Measurements from ENCODE around the gene DHRS2.
A peak's percentile ranks its signal among the peaks of the same experiment; 100 is the strongest.

Gene DHRS2

DNA sequence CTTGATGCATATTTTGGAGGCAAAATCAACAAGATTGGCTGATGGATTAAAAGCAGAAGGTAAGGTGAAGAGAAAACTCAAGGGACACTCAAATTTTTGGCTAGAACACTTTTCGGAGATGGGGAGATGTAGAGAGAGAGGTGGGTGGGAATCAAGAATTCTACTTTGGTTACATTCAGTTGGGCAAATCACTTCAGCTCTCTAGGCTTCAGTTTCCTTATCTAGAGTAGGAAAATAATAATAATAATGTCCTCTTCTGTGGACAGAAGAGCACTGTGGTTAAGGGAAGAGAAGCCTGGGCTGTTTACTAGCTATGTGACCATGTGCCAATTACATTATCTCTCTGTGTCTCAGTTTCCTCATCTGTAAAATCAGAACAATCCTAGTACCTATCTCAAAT, 23.4 kb upstream of the DHRS2 start:
- no peak for DNase-seq (ENCODE audit: low spot score)

DNA sequence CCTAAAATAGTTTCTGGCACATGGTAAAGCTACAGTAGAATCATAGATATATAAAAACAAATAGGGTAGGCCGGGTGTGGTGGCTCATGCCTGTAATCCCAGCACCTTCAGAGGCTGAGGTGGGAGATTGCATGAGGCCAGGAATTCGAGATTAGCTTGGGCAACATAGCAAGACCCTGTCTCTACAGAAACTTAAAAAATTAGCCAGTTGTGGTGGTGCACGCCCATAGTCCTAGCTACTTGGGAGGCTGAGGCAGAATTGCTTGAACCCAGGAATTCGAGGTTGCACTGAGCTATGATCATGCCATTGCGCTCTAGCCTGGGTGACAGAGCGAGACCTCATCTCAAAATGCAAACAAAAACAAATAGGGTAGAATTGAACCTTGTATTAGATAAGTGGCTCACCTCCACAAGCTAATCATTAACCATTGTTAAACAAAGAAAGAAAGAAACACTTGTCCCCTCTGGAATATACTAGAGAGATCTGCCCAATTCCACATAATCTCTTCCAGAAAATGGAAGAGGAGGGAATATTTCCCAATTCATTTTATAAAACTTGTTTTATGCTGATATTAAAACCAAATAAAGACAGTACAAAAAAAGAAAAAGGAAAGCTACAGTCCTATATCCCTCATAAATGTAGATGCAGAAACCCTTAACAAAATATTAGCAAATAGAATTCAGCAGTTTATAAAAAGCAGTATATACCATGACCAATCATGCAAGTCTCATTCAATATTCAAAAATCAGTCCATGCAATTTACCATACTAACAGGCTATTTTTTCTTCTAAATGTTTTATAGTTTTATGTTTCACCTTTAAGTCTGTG, 22.7 kb upstream of the DHRS2 start:
- no peak for DNase-seq (ENCODE audit: low spot score)

DNA sequence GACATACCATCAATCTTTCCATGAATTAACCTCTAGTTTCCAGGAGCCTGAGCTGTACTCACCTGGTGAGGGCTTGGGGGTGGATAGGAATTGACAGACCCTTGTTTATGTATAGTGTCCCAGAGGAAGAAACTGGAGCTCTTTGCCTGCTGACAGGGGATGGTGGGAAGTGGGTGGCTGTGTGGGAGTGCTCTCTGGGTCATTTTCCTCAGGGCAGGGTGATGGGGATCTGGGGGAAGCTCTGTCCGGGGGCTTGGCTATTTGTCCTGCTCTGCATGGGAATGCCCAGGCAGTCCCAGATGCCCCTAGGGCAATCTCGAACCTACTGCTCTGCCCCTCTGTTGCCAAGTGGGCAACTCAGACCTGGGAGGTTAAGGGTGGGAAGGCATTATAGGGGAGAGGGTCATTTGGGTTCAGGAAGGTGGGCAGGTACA, 21.8 kb upstream of the DHRS2 start:
- no peak for DNase-seq (ENCODE audit: low spot score)

DNA sequence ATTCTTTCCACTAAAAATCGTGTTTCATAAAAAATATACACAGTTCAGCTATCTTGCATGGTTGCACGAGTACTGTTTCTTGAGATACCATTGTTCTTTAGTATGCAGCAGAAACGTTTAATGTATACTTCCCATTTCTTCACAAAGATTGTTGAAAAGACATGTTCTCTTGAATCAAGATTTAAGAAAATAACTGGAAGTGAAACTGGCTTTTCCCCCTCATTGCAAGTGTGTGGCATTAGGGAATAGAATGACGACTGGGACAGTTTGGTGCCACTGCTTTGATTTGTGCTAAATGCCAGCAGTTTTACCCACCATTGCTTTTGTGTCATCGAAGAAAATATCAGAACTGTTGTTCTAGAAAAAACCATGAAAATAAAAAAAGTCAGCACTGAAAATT, 20.3 kb upstream of the DHRS2 start:
- no peak for DNase-seq (ENCODE audit: low spot score)

DNA sequence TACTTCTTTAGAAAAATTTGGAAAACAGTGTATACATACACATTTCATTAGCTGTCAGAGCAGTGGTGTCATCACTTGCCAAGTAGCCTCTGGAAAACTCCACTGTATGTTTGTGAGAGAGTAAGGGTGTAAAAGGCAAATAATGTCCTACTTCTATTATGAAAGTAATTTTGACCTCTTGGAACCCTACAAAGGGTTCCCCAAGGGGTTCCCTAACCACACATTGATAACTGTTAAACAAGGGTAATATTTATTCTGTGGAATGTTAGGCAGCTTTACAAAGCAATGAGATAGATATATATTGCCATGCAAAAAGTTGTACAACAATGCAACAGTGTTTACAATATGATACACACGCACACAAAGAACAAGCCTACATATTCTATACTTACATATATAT, 18.6 kb upstream of the DHRS2 start:
- no peak for DNase-seq (ENCODE audit: low spot score)

DNA sequence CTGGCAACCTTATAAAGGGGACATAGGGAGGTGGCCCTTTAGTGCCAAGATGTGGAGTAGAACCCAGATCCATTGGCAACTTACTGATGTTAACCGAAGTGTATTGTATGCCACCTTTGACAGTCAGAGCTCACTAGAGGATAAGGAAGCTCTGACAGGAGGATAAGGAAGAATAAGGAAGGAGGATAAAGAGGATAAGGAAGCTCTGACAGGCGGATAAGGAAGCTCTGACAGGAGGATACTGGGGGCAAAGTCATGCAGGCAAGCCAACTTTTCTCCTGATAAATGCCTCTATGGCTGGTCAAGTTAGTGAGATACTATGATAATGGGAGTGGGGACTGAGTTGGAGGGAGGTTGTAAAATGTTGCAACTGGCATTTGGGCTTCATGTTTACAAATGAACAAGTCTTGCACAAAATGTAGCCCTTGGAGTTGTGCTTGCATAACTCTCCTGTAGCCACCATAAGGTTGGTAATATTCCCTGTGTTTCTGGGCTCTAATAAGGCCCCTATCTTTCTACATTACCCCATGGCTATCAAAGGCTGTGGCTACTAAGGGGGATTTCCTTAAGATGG, 17.7 kb upstream of the DHRS2 start:
- no peak for DNase-seq (ENCODE audit: low spot score)

DNA sequence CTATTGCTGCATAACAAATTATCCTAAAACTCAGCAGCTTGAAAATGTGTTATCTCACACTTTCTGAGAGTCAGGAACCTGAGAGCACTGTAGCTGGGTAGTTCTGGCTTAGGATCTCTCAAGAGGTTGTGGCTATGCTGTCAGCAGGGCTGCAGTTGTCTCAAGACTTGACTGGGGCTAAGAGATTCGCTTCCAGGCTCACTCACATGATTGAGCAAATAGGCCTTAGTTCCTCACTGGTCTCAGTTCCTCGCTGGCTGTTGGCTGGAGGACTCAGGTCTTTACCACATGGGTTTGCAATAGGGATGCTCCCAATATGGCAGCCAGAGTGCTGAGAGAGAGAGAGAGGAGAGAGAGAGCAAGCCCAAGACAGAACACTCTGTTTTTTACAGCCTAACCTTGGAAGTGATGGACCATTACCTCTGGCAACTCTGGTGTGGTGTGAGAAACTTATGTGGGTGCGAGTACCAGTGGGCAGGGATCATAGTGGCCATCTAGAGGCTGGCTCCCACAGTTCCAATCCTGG, 15.9 kb upstream of the DHRS2 start:
- DNase-seq (ENCODE audit: low spot score), result no peak

DNA sequence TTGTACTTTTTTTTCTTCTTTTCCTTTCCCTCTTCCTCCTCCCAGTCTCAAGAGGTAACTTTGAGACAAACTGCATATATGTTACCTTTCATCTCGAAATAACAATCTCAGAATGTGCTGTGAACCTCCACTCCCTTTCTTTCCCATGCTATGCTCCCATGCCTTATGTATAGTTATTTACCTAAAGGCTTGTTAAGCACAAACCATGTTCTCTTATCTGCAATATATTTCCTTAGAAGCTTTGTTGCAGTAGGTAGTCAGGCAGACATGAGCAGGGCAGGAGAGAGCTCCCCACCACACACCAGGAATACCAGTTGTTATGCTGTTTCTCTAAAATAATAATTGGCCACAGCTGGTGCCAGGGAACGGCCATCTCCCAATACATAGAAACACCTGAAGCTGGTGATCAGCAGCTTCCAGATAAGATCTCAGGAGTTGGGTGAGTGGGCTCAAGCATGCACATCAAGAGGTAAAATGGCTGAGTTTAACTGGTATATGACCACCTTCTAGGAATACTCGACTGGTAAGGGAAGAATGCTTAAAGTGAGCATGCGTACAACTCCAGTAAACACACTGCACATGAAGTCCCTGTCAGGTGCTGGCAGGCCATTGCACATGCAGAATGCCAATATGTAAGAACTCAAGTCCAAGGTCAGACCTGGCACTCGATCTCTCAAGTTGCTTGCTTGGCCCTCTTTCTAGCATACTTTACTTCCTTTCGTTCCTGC, 14.8 kb upstream of the DHRS2 start:
- DNase-seq (ENCODE audit: low spot score), result no peak

DNA sequence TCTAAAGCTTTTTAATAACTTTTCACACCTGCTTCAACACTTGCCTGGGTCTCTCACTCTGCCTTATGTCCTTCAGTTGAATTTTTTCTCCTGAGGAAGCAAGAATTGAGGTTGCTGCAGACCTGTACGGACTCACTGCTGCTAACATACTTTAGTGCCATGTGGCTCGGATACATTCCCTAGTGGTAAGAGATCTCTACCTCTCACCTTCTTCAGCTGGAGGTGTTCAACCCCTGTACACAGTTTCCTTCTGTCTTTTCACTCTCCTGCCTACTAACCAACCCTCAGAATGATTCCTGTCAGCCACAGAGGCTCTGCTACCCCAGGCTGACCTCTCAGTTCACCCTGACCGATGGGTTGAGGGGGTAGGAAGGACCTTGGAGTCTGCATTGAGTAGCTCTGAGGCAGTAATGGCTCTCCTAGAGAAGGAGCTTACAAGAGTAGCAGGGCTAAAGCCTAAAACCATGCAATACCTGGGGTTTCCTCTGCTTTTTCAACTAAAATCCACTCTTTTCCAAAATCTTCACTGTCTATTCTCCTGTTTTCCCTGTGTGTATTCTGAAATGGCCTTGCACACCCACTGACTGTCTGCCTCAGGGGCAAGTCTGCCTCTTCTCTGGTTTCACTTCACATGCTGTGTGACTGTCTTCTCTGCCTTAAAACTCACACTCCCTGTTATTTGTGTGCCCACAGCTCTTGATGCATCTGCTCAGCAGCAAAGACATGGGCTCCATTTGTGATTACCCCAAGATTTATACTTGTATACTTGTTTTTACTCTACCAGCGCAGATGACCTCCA, 14.0 kb upstream of the DHRS2 start:
- no peak for DNase-seq (ENCODE audit: low spot score)

DNA sequence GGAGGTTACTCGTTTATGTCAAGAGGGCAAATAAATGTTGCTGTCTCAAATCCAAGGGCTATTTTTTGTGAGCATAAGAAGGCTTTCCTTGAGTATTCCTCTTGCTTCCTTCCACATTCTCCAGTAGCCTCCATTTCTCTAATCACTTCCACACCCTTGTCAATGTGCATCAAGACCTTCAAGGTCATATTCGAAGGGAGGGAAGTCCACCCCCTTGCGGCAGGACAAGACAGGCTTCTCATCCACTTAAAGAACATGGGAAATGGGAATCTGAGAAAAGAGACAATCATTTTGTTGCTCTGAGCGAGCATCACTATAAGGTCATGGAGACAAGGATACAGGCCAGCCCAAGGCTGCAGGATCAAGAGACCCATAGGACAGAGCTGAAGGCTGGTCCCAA, 13.2 kb upstream of the DHRS2 start:
- DNase-seq (ENCODE audit: low spot score), result no peak

DNA sequence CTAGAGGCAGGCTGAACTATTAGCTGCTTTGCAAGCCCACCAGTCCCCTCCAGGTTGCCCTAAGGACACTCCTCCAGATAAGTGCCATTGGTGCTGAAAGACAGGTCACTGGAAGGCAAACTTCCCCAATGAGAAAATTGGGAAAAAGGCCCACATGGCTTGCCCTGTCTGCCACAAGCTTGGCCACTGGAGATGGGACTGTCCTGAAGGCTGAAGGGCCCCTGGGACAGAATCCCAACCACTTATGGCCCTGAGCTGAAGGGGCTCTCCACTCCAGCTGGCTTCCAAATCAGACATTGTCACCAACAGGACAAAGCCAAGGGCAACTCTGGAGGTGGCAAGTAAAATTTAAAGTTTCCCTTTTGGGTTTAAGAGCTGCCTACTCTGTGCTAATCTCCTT, 12.2 kb upstream of the DHRS2 start:
- no peak for DNase-seq (ENCODE audit: low spot score)

DNA sequence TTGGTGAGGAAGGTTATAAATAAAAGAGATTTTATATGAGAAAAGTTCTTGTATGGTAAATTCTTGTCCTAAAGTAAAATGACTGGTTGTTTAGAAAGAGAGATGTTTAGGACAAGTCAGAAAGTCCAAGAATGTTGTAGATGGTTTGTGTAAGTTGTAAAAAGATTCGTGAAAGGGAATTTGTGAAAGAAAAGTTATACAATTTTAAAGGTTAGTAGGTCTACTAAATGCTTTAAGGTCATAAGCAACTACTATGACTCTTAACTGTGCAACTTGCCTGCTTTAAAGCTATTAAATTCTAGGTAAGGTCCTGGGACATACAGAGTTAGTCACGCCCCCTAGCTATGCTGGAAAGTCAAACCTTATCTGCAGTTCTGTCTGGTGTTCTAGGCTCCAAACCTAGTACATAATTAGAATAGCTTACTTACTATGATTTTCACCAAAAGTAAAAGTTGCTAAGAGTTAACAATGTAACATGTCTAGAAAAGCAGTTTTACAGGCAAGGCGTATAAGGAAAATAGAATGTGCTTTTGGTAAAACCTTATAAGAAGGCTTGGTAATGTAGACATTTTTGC, 11.2 kb upstream of the DHRS2 start:
- no peak for DNase-seq (ENCODE audit: low spot score)

DNA sequence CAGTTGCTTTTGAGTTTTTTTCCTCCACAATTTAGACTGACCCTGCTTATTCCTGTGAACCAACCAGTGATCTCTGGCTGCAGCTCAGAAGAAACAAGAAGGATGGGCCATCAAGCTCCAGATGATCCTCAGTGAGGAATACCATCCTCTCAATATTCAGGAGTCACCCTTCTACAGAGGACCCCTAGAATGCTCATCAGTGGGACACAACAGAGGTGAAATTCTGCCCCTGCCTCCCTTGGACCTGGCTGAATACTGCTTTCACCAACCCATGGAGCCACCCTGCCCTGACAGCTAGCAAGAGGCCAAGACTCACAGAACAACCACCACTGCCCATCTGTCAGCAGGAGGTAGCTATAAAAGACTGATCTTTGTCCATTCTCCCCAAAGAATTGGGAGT, 9.2 kb upstream of the DHRS2 start:
- no peak for DNase-seq (ENCODE audit: low spot score)

DNA sequence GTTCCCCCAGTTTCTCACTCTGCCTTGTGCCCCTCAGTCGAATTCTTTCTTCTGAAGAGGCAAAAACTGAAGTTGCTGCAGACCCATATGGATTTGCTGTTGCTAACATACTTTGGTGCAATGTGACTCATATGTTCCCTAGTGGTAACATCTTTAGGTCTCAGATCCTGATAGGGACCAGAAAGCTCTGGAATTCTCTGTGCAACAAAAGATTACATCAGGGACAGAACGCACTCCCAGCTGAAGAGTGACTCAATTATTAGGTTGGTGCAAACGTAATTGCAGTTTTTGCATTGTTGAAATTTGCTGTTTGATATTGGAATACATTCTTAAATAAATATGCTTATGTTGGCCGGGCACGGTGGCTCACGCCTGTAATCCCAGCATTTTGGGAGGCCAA, 8.2 kb upstream of the DHRS2 start:
- DNase-seq (ENCODE audit: low spot score), result no peak

DNA sequence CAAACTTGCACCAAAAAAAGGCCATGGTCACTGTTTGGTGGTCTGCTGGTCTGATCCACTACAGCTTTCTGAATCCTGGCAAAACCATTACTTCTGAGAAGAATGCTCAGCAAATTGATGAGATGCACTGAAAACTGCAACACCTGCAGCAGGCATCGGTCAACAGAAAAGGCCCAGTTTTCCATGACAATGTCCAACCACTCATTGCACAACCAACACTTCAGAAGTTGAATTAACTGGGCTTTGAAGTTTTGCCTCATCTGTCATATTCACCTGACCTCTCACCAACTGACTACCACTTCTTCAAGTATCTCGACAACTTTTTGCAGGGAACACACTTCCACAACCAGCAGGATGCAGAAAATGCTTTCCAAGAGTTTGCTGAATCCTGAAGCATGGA, 7.0 kb upstream of the DHRS2 start:
- no peak for DNase-seq (ENCODE audit: low spot score)

DNA sequence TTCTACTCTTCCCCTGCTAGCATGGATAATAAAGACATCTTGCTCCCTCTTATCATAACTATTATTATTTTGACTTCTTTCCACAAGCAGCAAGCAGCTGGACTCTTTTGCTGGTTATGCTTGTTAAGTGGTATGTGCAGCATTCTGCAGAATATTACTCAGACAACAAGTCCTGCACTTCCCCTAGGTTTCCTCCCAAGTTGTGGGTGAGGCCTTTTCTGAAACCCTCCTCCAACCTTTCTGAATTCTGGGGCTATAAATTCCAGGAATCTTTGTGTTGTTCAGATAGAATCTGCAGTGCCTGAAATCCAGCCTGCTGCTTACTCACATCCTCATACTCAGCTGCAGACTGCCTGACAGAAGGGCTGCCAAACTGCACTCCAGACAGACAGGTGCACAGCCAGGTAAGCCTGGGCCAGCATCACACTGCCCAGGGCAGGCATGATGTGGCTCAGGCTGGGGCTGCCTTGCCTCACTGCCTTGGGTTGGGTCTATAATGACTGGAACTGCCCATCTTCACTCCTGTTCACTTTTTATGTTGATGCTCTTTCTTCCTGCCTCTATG, 6.2 kb upstream of the DHRS2 start:
- DNase-seq (ENCODE audit: low spot score), result no peak

DNA sequence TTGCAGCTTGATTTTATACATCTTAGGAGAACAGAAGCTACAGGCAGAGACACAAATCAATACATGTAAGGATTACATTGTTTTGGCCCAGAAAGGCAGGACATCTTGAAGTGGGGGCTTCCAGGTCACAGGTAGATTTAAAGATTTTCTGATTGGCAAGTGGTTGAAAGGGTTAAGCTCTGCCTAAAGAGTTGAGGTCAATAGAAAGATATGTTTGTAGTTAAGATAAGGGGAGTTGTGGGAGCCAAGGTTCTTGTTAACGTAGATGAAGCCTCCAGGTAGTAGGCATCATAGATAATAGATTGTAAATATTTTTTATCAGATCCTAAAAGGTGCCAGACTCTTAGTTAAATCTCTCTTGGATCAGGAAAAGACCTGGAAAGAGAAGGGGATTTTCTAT, 5.5 kb upstream of the DHRS2 start:
- no peak for DNase-seq (ENCODE audit: low spot score)

DNA sequence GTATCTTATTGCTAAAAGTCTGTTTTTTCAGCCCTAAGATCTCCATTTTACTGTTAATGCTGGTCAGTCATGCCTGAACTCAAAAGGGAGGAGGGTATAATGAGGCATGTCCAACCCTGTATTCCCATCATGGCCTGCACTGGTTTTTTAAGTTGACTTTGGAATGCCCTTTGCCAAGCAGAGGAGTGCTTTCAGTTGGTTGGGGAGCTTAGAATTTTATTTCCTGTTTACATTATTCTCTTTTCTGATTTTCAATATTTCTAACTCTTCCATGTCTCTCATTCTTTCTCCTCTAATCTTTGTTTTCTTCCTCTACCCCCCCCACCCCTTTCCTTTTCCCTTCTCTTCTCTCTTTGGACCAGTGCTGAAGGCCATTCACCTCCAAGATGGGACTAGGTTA, 4.9 kb upstream of the DHRS2 start:
- DNase-seq (ENCODE audit: low spot score), result no peak

DNA sequence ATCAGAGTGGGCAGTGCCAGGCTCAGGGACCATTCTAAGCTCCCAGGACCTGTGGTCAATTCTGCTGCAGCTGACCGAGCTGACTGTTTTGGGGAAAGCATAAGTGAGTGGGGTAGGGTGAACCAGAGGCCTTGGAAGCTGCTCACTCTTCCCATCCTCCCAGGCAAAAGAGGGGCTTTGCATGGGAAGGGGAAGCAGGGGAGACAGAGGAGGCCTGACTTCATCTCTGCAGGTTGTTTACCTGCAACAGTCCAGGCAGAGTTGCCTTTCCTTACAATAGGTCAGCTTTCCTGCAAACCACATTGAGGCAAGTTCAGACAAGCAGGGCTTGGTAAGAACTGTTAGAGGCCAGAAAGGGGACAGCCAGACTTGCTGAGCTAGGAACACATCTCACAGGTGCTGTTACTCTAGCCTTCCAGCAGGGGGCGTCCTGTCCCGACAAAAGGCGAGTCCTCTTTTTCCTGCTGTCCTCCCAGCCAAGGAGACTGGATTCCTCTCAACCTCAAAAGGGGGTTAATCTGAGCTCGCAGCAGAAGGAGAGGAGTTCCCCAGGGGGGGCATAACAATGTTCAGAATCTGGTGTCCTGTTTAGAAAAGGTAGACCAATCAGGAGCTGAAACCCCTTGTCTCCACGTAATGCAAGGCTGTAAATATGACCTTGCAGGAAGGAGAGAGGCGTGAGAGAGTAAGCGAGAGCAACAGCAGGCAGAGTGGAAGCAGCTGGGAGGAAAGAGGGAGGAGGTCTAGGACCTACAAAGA, 4.3 kb upstream of the DHRS2 start:
- peak; percentile 68 for DNase-seq (ENCODE audit: low spot score)

DNA sequence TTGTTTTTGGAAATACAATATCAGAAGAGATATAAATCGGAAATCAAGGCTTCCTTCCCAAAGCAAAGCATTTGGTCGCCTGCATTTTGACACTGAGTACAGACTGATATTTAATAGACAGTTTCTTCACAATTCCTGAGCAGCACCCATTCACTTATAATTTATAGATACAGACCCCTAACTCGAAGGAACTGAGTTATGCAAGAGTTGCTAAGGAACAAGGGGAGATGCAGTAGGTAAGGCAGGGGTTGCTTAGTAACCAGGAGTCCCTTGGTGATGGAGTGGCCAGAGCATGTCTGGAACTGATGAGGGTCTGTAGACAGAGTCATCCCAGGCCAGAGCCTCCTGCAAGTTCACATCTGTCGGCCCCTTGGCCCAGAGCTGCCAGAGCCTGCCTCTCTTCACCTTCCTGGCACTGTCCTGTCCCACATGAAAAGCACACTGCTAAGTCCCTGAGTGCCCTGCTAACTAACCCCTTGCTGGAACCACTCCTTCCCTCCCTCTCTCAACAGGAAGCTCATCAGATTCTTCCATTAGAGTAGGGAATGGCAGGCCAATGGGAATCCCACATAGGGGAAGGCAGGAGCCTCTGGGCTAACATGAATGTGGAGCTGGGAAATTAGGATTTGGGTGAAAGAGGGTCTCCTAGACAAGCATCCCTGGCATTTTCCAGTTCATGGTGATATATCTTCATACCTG, 3.6 kb upstream of the DHRS2 start:
- DNase-seq (ENCODE audit: low spot score), result no peak

All from HuH-7.5 (cell line).